ENCODE data around the gene CAPN2.
A peak's percentile ranks its signal among the peaks of the same experiment; 100 is the strongest.

- TF ChIP-seq POLR2AphosphoS5 (IDR thresholded peaks at IDR 0.05) (peak in 2 of 3 donors; percentile 80 to 84), CTCF (IDR thresholded peaks at IDR 0.05) (peak; percentile 59 to 86 (median 67))
These were observed at the start of gene CAPN2 for GRCh38 chr1:223712194-223712849.
